Parathyroid adenoma (tissue), 2 donors: Measurements from ENCODE around the gene APLNR.
A peak's percentile ranks its signal among the peaks of the same experiment; 100 is the strongest.

Experiments
- H2AFZ ChIP-seq: fragments of 300-600 bp; sonication (generic); one replicate; pipeline ENCODE4 v1.7.0; 2017; ENCODE audit warnings: antibody characterized with exemption, mild to moderate bottlenecking
- H3K27ac ChIP-seq: fragments of 300-600 bp; sonication (generic); one replicate; pipeline ENCODE4 v1.7.0; 2017
- H3K27me3 ChIP-seq: fragments of 300-600 bp; sonication (generic); one replicate; pipeline ENCODE4 v1.7.0; 2017; ENCODE audit warnings: low read length; ENCODE audit not compliant: control insufficient read depth, insufficient read depth
- H3K36me3 ChIP-seq: fragments of 300-600 bp; sonication (generic); one replicate; pipeline ENCODE4 v1.7.0; 2017; ENCODE audit warnings: low read length; ENCODE audit not compliant: control insufficient read depth, insufficient read depth
- H3K4me1 ChIP-seq: fragments of 300-600 bp; sonication (generic); one replicate; pipeline ENCODE4 v1.7.0; 2017; ENCODE audit warnings: control low read depth
- H3K4me2 ChIP-seq: fragments of 300-600 bp; sonication (generic); one replicate; pipeline ENCODE4 v1.7.0; 2017; ENCODE audit warnings: low read length
- H3K4me3 ChIP-seq: fragments of 300-600 bp; sonication (generic); one replicate; pipeline ENCODE4 v1.7.0; 2017; ENCODE audit warnings: low read depth, low read length
- H3K79me2 ChIP-seq: fragments of 300-600 bp; sonication (generic); one replicate; pipeline ENCODE4 v1.7.0; 2017; ENCODE audit warnings: control low read depth
- H3K9ac ChIP-seq: fragments of 300-600 bp; sonication (generic); one replicate; pipeline ENCODE4 v1.7.0; 2017; ENCODE audit warnings: mild to moderate bottlenecking
- H3K9me3 ChIP-seq: fragments of 300-600 bp; sonication (generic); one replicate; pipeline ENCODE4 v1.7.0; 2017; ENCODE audit warnings: low read length; ENCODE audit not compliant: control insufficient read depth
- CTCF ChIP-seq: fragments of 300-600 bp; sonication (generic); IDR thresholded peaks from one replicate; pipeline ENCODE4 v1.7.0; 2017; ENCODE audit warnings: antibody characterized with exemption, mild to moderate bottlenecking
- donor health status: primary hyperparathyroidism.

Gene APLNR

DNA sequence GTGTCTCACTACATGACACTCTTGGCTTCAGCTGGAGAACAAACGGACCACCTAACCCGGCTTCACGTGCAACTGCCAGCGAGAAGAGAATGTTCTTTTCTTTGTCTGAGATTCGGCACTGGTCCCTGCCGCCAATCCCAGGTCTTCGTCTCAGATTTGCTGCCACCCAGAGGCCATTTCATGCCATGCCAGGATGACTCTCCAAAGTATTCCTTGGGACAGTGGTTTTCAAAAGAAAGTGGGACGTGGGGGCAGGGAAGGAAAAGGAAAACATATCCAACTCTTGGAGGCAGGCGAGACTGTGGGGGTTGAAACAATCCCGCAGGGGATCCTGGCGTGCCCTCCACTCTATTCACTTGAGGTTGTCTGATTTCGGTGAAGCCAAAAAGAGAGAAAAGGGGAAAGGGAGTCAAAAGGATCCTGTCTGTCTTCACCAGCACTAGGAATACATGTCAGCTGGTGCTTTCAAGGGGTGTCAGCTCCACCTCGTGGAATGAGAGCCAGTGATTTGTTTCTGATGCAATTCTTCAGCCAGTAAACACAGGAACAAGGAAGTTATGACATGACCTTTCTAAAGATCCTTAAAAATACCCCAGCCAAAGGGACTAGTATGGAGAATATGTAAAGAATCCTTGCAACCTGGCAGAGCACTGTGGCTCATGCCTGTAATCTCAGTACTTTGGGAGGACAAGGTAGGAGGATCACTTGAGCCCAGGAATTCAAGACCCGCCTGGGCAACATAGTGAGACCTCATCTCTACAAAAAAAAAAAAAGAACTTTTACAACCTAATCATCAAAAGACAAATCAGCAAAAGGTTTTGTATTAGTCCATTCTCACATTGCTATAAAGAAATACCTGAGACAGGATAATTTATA is 41.0 kb upstream of the APLNR start:
- Histone ChIP-seq H3K4me1 (peaks cover 14% of the 10 kb centered on the region), H2AFZ (peak overlapping the region; percentile 75), H3K27me3 (no peaks in the 10 kb centered on the region), H3K4me2 (peak overlapping the region; percentile 49), H3K9me3 (no peaks in the 10 kb centered on the region), H3K4me3 (peak overlapping the region; percentile 14), H3K9ac (no peak overlapping the region), H3K79me2 (no peaks in the 10 kb centered on the region), H3K27ac (peak overlapping the region; percentile 68), H3K36me3 (no peaks in the 10 kb centered on the region)
- TF ChIP-seq CTCF: peak; percentile 66

DNA sequence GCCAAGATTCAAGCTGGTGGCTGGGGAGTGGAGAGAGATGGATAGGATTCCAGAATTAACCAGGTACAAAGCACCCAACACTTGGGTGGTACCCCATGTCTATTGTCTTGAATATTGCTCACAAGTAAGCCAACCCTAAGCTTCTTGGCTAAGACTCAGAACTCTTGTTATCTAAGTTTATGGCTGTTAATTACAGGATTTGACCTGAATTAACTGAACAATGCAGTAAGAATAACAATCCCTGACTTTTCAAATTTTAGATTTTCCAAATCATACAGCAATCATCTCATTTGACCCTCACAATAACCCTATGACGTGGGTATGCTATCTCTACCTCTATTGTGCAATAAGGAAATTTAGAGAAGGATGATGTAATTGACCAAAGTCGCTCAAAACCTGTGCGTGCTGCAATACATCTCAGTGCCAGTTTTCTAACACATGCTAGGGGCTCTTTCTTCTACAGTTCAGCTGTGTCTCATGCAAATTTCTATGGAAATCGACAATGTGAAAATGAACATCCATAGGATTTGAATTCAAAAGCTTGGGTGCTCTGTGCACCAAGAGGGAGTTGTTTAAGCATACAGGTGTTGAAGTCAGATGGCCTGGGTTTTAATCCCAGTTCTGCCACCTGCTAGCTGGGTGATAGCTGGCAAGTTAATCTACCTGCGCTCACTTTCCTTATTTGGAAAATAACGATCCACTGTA is 40.1 kb upstream of the APLNR start:
- H3K4me3 ChIP-seq: no peak overlapping the region
- no peak for TF ChIP-seq CTCF
- no peaks in the 10 kb centered on the region for H3K27me3 ChIP-seq
- no peaks in the 10 kb centered on the region for H3K79me2 ChIP-seq
- peak overlapping the region; percentile 75 for H2AFZ ChIP-seq
- H3K4me2 ChIP-seq: no peak overlapping the region
- H3K9ac ChIP-seq: no peak overlapping the region
- H3K27ac ChIP-seq: peak overlapping the region; percentile 68
- H3K9me3 ChIP-seq: no peaks in the 10 kb centered on the region
- H3K4me1 ChIP-seq: peaks cover 10% of the 10 kb centered on the region
- no peaks in the 10 kb centered on the region for H3K36me3 ChIP-seq

DNA sequence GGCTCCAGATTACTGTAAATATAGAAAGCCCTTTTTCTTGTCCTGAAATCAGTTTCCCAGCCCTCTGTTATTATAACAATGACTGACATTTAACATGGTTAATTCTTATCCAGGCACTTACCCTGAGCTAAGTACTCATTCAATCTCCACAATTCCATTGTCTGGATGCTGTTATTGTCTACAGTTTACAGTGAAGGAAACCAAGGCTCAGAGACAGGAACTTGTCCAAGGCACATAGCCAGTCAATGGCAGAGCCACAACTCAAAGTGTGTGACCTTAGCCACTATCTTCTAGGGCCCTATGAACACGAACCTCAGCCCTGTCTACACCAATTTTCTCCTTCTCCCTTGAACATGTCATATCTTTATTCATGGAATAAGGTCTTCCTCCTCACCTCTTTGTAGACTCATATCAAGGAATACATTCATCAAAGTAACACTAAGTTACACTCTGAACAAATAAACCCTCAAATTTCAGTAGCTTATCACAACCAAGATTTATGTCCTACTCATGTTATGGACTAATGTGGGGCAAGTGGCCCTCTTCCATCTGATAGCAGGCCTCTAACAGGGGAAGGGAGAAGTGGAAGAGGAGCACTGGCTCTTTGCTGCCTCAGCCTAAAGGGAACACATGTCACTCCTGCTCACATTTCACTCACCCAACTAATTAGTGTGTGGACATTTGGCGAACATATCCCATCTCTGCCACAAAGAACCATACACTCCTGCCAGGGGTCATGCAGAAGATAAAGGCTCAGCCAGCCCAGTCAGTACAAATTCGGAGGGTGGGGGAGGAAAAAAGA is 39.3 kb upstream of the APLNR start:
- H3K27ac ChIP-seq: peak overlapping the region; percentile 53
- TF ChIP-seq CTCF: no peak
- no peak overlapping the region for H2AFZ ChIP-seq
- H3K9ac ChIP-seq: no peak overlapping the region
- no peak overlapping the region for H3K4me2 ChIP-seq
- H3K4me3 ChIP-seq: no peak overlapping the region
- H3K27me3 ChIP-seq: no peaks in the 10 kb centered on the region
- H3K36me3 ChIP-seq: no peaks in the 10 kb centered on the region
- no peaks in the 10 kb centered on the region for H3K79me2 ChIP-seq
- H3K4me1 ChIP-seq: peaks cover 10% of the 10 kb centered on the region
- H3K9me3 ChIP-seq: no peaks in the 10 kb centered on the region

- Histone ChIP-seq H2AFZ (no peak overlapping the region), H3K4me1 (peaks cover 10% of the 10 kb centered on the region), H3K36me3 (no peaks in the 10 kb centered on the region), H3K4me2 (no peak overlapping the region), H3K9ac (no peak overlapping the region), H3K4me3 (no peak overlapping the region), H3K27me3 (no peaks in the 10 kb centered on the region), H3K9me3 (no peaks in the 10 kb centered on the region), H3K27ac (peak overlapping the region; percentile 53), H3K79me2 (no peaks in the 10 kb centered on the region)
- TF ChIP-seq CTCF: no peak
These were observed 38.5 kb upstream of the APLNR start for GRCh38 chr11:57275582-57275981.
